ENCODE results near the gene TMBIM6. TPM values are rescaled to one million over a fixed set of nuclear protein-coding genes. Genes with fewer than 3 reads are reported as not detected.

The TMBIM6 gene
- total RNA-seq, 2 donors from 2014 or later: 232 to 244 TPM

DNA sequence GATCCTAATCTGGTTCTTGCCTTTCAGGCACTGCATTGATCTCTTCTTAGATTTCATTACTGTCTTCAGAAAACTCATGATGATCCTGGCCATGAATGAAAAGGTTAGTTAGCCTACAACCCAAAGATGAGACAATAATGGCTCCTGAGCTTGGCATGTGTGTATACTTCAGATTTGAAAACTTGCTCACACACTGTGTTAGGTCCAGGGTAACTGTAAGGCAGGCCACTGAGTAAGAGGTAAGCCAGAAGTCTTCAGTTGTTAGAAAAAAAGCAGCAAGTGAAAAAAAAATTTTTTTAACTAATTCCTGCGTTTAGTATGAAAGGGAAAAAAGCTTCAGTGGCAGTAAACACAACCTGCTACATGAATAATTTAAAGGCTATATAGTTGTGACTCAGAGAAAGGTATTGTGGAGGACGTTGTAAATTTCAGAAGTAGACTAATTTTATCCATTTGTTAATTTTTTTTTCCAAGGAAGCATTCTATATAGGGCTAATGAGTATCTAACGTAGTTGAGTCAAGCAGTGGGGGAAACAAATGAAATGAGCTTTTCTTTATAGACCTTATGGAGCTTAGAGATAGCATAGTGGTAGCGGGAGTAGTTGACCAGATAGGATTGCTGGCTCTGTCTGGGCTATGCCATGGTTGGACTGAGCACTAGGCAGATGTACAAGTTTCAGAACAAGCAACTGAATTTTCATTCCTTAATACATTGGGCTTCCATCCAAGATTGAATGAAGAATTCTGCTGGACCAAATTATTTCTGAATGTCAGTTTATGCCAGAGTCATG lies 20.5 kb downstream of the TMBIM6 start:
- H3K36me3 ChIP-seq: peaks cover 67% of the 10 kb centered on the region
- no peak overlapping the region for H3K27ac ChIP-seq
- H3K4me1 ChIP-seq (ENCODE audit: control insufficient read depth in 1 of 2, low read depth in 2 of 2): no peaks in the 10 kb centered on the region
- H3K9me3 ChIP-seq: no peaks in the 10 kb centered on the region
- ATAC-seq (ENCODE audit: insufficient number of reproducible peaks, low FRiP score, low read depth): no peak
- H3K4me3 ChIP-seq: no peak overlapping the region
- TF ChIP-seq CTCF (IDR thresholded peaks at IDR 0.05): no peak
- H3K27me3 ChIP-seq (replicated peaks; ENCODE audit: insufficient read depth): no peaks in the 10 kb centered on the region
- no peak for DNase-seq (ENCODE audit: low spot score)

DNA sequence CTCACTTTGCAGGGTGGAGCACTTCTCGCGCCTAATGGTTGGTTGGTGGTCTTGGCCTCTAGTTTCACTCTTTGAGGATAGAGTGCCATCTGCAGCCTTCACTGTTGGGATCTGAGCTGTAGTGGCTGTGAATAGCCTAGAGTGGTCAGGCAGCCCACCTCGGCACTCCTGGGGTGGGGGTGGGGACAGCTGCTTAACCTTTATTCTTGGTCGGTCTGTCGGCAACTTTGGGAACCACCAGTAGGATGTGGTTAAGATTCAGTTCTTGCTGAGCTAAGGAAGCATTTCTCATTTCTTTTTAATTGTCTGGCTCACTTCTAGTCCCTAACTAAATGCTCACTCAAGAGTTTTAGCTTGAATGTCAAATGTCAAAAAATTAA lies 21.1 kb downstream of the TMBIM6 start:
- Histone ChIP-seq H3K4me3 (no peak overlapping the region), H3K4me1 (ENCODE audit: control insufficient read depth in 1 of 2, low read depth in 2 of 2) (no peaks in the 10 kb centered on the region), H3K27ac (no peak overlapping the region), H3K27me3 (replicated peaks; ENCODE audit: insufficient read depth) (no peaks in the 10 kb centered on the region), H3K36me3 (peaks cover 61% of the 10 kb centered on the region), H3K9me3 (no peaks in the 10 kb centered on the region)
- no peak for TF ChIP-seq CTCF (IDR thresholded peaks at IDR 0.05)
- ATAC-seq (ENCODE audit: insufficient number of reproducible peaks, low FRiP score, low read depth) (no peak), DNase-seq (ENCODE audit: low spot score) (no peak)

DNA sequence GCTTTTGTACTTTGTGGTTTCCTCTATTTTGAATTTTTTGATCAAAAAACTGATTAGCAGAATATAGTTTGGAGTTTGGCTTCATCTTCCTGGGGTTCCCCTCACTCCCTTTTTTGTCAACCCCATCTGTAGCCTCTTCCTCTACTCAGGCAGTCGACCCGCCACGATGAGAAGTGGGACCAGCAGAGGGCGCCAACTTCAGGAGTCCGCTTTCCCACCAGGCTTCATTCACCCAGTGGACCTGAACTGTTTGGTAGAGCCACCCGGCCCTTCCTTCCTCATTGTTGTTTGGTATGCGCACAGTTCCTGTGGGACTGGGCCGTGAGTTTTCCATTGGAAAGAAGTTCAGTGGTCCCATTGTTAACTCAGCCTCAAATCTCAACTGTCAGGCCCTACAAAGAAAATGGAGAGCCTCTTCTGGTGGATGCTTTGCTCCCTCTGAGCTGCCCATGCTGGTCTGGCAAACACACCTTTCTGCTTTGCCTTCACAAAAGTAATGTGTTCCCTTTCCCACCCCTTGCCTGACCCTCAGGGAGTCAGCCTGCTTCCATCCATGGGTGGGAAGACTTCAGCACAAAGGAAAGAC lies 21.7 kb downstream of the TMBIM6 start:
- ATAC-seq (ENCODE audit: insufficient number of reproducible peaks, low FRiP score, low read depth): no peak
- Histone ChIP-seq H3K4me3 (no peak overlapping the region), H3K27me3 (replicated peaks; ENCODE audit: insufficient read depth) (no peaks in the 10 kb centered on the region), H3K9me3 (no peaks in the 10 kb centered on the region), H3K27ac (no peak overlapping the region), H3K4me1 (ENCODE audit: control insufficient read depth in 1 of 2, low read depth in 2 of 2) (no peaks in the 10 kb centered on the region), H3K36me3 (peaks cover 55% of the 10 kb centered on the region)
- DNase-seq (ENCODE audit: low spot score): peak; percentile 47
- TF ChIP-seq CTCF (IDR thresholded peaks at IDR 0.05): peak; percentile 51

DNA sequence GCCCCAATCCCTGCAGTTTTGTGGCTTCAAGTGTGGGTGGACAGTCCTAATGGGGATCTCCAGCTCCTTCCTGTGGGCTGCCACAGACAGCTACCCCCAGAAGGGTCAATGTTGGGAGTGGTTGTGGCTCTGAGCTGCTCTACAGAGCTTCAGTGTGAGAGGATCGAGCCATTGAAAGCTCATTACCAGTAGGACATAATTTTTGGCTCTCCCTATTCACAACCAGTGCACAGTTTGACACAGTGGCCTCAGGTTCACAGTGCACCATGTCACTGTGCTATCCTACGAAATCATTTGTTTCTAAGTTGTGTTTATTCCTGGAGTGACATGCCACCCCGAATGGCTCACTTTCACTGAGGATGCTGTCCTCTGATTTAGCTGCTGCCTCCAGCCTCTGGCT lies 22.8 kb downstream of the TMBIM6 start:
- Histone ChIP-seq H3K4me1 (ENCODE audit: control insufficient read depth in 1 of 2, low read depth in 2 of 2) (no peaks in the 10 kb centered on the region), H3K36me3 (peaks cover 45% of the 10 kb centered on the region), H3K27me3 (replicated peaks; ENCODE audit: insufficient read depth) (no peaks in the 10 kb centered on the region), H3K9me3 (no peaks in the 10 kb centered on the region), H3K27ac (no peak overlapping the region), H3K4me3 (no peak overlapping the region)
- DNase-seq (ENCODE audit: low spot score) (no peak), ATAC-seq (ENCODE audit: insufficient number of reproducible peaks, low FRiP score, low read depth) (no peak)
- TF ChIP-seq CTCF (IDR thresholded peaks at IDR 0.05): no peak

GRCh38 chr12:49766115-49766455 lies 24.7 kb downstream of the TMBIM6 start:
- H3K27me3 ChIP-seq (replicated peaks; ENCODE audit: insufficient read depth): no peaks in the 10 kb centered on the region
- DNase-seq (ENCODE audit: low spot score): no peak
- no peak overlapping the region for H3K27ac ChIP-seq
- no peak for ATAC-seq (ENCODE audit: insufficient number of reproducible peaks, low FRiP score, low read depth)
- H3K4me1 ChIP-seq (ENCODE audit: control insufficient read depth in 1 of 2, low read depth in 2 of 2): no peaks in the 10 kb centered on the region
- TF ChIP-seq CTCF (IDR thresholded peaks at IDR 0.05): no peak
- H3K4me3 ChIP-seq: no peak overlapping the region
- H3K9me3 ChIP-seq: no peaks in the 10 kb centered on the region
- peaks cover 25% of the 10 kb centered on the region for H3K36me3 ChIP-seq

All from thoracic aorta (tissue), 2 donors.